ENCODE measurements around the gene THSD7B. TPM values are rescaled to one million over a fixed set of nuclear protein-coding genes. Genes with fewer than 3 reads are reported as not detected.

THSD7B gene
- total and polyA plus RNA-seq, 9 of the 15 experiments (the other 6 are each of a cell fraction or from before 2014, with no cell fraction given), result not detected

DNA sequence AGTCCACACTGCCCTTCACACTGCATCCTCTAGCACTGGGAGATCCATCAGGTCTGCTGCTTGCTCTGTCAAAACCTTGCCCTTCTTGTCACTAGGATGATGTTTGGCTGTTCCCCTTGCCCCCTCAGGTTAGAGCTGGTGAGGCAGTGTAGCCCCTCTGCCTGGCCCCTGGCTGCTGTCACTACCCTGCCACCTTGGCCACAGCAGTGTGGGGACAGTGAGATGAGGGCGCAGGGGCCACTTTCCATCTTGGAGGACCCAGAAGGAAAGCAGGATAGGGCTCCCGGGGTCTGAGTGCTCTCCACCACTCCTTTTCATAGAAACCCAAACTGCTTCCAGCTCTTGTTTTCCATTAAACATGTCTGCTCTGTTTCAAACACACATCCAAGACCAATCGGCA is 19.9 kb downstream of the THSD7B start (continued):
- TF ChIP-seq KDM4B (IDR thresholded peaks at IDR 0.05; ENCODE audit: borderline replicate concordance in 2 of 2, low read depth in 1 of 2) (no peak), TCF3 (CRISPR knock-in tag; IDR thresholded peaks at IDR 0.05) (no peak), SREBF1 (IDR thresholded peaks at IDR 0.05; ENCODE audit: borderline replicate concordance, low read depth, low read length) (no peak), HES1 (IDR thresholded peaks at IDR 0.05; ENCODE audit: low read depth) (no peak), SPI1 (IDR thresholded peaks at IDR 0.05; ENCODE audit: borderline replicate concordance, low read depth, low read length) (no peak), PCBP2 (IDR thresholded peaks at IDR 0.05; ENCODE audit: low read depth, low read length, poor library complexity, severe bottlenecking) (no peak), NFE2L1 (tag; IDR thresholded peaks at IDR 0.05; ENCODE audit: borderline replicate concordance, low read depth) (no peak), KLF13 (tag; IDR thresholded peaks at IDR 0.05; ENCODE audit: borderline replicate concordance, low read depth) (no peak), EP400 (IDR thresholded peaks at IDR 0.05) (no peak), ZNF668 (CRISPR knock-in tag; IDR thresholded peaks at IDR 0.05) (no peak)
- TF ChIP-seq, protein P1, sequence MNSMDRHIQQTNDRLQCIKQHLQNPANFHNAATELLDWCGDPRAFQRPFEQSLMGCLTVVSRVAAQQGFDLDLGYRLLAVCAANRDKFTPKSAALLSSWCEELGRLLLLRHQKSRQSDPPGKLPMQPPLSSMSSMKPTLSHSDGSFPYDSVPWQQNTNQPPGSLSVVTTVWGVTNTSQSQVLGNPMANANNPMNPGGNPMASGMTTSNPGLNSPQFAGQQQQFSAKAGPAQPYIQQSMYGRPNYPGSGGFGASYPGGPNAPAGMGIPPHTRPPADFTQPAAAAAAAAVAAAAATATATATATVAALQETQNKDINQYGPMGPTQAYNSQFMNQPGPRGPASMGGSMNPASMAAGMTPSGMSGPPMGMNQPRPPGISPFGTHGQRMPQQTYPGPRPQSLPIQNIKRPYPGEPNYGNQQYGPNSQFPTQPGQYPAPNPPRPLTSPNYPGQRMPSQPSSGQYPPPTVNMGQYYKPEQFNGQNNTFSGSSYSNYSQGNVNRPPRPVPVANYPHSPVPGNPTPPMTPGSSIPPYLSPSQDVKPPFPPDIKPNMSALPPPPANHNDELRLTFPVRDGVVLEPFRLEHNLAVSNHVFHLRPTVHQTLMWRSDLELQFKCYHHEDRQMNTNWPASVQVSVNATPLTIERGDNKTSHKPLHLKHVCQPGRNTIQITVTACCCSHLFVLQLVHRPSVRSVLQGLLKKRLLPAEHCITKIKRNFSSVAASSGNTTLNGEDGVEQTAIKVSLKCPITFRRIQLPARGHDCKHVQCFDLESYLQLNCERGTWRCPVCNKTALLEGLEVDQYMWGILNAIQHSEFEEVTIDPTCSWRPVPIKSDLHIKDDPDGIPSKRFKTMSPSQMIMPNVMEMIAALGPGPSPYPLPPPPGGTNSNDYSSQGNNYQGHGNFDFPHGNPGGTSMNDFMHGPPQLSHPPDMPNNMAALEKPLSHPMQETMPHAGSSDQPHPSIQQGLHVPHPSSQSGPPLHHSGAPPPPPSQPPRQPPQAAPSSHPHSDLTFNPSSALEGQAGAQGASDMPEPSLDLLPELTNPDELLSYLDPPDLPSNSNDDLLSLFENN (IDR thresholded peaks at IDR 0.05; ENCODE audit: low read depth in 2 of 2, low read length in 2 of 2), result no peak

Measured in K562 (cell line).